Stimulated activated CD4-positive, alpha-beta T cell treated with anti-CD3 and anti-CD28 coated beads, Interleukin-2, amount 100 ng/mL, for 48 hours (primary cell): Measurements from ENCODE around the gene SLC38A2.
A peak's percentile ranks its signal among the peaks of the same experiment; 100 is the strongest.

Experiments used
- DNase-seq, 2 donors: peaks; one replicate each; pipeline ENCODE4 v3.0.0-alpha.2; 2020

SLC38A2 gene

DNA sequence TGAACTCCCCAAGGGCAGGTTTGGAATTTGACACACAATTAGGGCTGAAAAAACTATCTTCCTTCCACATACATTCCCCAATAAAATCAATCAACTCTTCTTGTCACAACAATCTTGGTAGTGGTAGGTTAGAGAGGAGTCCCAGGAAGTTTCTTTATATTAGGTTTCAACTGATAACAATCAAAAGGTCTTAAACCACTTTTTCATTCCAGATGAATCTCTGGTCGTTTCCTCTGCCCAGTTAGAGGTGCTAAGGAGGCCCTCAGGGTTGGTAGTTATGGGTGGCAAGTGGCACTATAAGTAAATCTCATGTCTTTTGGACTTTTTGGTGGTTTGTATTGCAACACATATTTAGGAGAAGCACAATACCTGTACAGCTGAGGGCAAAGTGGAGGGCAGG, 1.7 kb upstream of the SLC38A2 start:
- DNase-seq: no peak

GRCh38 chr12:46373301-46374296, 1.0 kb upstream of the SLC38A2 start:
- no peak for DNase-seq

GRCh38 chr12:46371718-46372543, 642 bp downstream of the SLC38A2 start:
- peak; percentile 40 to 57 for DNase-seq

DNA sequence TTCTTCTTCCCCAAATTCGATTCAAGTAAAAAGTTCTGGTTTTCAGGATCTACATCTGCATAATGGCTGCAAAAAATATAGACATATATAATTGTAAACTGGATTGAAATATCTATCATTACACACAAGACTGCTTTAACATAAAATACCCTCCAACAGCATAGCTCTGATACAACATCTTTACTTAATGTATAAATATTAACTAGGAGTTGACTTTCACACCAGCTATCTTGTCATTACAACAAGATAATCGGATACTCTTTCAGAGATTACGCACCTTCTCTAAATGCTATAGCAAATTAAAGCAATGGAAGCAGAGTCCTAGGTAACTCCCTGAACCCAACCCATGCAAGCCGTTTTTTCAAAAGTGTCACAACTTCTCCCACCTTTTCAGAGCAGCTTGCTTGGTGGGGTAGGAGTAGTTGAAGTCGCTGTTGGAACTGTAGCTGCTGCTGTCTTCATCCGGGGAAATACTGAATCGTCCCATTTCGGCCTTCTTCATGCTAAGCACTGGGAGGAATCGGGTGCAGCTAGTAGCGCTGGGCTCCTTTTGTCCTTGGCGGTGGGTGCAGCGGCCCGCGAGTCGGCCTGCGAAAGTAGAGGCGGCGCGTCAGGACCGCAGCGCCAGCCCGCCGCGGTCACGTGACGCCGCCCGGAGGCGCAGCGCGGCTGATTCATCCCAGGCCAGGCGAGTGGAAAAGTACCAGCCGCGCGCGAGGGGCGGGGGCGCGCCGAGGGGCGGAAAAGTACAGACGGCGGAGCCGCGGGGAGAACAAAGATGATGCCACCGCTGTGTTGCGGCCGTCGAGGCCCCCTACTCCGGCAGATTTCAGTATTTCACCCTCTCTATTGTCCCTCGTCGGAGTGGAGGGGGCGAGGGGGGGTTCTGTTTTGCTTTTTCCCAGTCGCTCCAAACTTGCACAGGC, 1.5 kb downstream of the SLC38A2 start:
- DNase-seq: peak; percentile 92 to 94

GRCh38 chr12:46370380-46370734, 2.2 kb downstream of the SLC38A2 start:
- DNase-seq: no peak

DNA sequence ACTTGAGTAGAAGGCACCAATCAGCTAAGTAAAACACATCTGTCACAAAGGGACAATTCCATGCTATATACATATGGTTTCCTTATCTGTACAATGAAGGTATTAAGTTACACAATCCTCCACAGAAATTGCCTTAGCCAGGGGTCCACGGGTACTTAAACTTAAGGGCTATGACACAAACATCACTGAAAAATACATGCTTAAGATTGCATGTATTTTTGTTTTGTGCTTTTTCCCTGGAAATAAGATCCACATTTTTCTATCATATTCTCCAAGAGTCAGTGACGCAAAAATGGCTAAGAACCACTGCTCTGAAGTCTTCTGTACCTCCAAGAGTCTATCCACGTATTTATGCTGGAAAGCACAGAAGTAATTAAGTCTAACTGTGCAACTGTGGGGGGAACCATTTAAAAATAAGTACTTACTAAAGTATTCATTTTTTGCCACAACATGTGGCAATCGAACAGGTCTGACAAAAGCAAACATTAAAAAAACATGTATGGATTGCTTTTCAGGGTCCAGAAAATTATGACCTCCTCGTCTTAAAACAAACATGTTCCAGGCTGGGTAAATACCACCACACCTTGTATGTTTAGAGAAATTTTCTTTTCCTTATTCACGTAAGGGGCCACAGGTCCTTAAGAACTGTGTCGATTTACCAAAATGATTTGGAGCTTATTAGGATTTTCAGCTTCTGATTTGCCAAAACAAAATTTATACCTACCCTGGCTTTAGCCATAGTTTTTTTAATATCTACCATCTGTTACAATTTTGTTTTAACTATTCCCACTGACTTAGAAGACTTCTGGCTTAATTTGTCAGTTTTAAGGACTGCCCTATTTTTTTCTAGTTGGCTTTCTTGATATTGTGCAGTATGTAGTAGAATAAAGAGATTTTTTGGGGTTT, 2.8 kb downstream of the SLC38A2 start:
- DNase-seq: no peak

GRCh38 chr12:46369095-46369473, 3.5 kb downstream of the SLC38A2 start:
- DNase-seq: no peak

- DNase-seq: no peak
Measured at GRCh38 chr12:46368684-46369083, 3.9 kb downstream of the SLC38A2 start.

DNA sequence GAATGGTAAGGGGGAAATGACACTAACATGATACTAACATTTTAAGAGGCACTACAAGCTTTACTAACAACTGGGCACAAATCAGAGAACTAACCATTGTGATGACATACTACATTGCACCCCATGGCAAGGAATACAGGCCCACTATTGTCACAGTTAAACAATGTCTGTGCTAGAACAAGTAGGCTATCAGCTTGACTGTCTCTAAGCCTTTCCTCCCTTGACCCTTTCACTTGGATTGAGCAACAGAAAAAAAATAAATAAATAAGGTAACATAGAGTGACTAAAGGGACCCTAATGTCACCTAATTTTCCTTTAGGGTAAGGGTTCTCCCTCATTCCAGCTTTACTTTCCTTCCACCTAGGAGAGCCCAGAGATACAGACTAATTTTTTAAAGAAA, 4.4 kb downstream of the SLC38A2 start:
- no peak for DNase-seq

- DNase-seq: no peak
Measured at GRCh38 chr12:46367351-46368029, 5.1 kb downstream of the SLC38A2 start.

DNA sequence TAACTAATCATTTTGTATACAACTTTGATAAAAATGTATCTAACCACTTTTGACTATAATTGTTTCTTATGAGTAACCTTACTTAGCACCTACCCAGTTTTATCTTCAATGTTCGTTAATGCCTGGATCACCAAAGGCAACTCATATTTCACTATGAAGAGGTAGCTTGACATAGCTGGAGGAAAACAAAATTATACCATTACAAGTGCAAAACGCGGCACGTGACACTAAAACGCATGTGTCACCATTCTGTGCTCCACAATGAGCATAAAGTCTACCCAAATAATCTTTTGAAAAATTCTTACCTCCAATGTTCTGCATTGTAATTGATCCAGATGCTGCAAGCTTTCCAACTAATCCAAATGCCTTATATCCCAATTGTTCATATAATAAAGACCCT, 5.8 kb downstream of the SLC38A2 start:
- DNase-seq: no peak

DNA sequence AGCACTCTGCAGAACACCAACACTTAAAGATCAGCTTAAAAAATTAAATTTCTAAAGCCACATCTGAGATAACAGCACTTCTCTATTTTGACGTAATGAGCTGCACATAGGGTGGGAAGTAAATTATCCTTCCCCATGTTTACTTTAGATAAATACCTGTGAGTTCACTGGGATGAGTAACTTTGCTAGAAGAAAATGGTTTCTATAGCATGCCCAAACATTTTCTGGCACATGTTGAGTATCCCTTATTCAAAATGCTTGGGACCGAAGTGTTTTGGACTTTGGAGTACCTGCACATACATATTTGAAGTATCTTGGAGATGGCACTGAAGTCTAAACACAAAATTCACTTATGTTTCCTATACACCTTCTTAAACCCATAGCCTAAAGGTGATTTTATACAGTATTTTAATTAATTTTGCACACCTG, 6.6 kb downstream of the SLC38A2 start:
- DNase-seq: no peak

GRCh38 chr12:46364777-46365580, 7.6 kb downstream of the SLC38A2 start:
- no peak for DNase-seq

DNA sequence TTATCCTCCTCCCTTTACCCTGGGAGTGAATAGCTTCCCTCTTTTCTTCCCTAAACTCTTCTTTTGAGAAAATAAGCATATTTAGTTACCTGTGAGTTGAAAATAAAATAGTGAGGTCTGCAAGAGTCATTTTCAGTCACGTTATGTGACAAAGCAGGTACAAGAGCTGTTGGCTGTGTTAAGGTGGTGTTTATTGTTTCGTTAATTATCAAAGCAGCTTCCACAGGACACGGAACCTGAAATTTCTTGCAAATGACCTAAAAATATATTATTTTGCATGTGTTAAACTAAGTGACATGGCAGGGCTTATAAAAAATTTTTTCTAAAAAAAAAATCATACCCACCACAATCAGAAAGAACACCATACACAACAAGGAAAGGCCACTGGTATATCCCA, 8.3 kb downstream of the SLC38A2 start:
- DNase-seq: no peak

GRCh38 chr12:46363582-46364299, 8.8 kb downstream of the SLC38A2 start:
- DNase-seq: no peak

- DNase-seq: no peak
Measured at GRCh38 chr12:46362895-46363581, 9.5 kb downstream of the SLC38A2 start.

DNA sequence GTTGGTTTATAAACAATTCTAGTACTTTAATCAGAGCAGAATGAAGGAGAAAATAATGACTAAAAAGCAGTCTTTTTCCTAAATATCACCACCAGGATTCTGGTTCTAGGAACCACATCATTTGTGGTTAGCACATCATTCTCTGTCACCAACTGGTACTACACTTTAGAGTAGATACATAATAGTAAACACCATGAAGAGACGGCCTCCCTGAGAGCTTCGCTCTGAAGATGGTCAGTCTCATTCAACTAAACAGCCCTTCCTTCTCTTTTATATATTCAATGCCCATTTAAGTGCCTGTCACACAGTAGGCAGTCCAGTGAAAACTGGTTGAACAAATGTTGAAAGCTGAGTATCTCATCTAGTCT, 10.9 kb downstream of the SLC38A2 start:
- no peak for DNase-seq

- DNase-seq: no peak
Measured at GRCh38 chr12:46360908-46361666, 11.5 kb downstream of the SLC38A2 start.
